ENCODE data around the gene BCR. TPM values are rescaled to one million over a fixed set of nuclear protein-coding genes. Genes with fewer than 3 reads are reported as not detected.
"Not testable (repeated sequence)": the region's sequence is repeated elsewhere in the genome, so short reads cannot be mapped to it uniquely, and the experiment has no call there.

BCR gene
- polyA plus RNA-seq, 4 donors: 31.9 to 63.5 (median 50.2) TPM

DNA sequence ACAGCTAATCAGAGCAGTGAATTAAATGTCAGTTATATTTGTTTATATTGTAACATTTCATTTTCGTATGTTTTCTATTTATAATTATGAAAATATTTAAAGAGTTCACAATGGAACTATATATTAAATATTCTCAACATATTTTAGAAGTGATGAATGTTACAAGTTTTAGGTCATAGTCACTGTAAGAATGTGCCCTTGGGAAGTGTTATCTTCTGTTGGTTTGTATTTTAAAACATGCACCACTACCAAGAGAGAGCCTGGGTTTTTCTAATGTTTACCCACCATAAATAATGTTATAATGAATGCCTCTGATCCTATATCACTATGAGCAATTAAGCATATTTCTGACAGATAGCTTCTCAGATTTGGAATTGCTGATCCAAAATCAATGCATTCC lies 171.0 kb downstream of the BCR start:
- DNase-seq (ENCODE audit: low read depth in 4 of 4, low spot score in 3 of 4): no peak

DNA sequence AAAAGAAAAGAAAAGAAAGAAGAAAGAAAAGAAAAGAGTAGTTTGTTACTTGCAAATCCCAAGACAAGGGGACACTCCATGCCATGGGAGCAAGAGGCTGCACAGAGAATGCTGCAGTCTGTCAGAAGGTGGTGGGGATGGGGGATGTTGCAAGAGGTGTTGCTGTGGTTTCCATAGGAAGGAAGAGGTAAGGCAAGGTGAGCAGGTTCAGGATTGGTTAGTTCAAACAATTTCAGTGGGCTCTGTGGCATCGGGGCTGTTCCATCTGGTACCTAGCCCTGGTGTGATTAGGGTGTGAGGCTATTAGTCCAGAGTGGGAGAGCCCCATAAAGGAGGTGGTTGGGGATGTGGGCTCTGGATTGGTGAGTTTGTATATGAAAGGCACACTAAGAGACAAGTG lies 172.7 kb downstream of the BCR start:
- no peak for DNase-seq (ENCODE audit: low read depth in 4 of 4, low spot score in 3 of 4)

DNA sequence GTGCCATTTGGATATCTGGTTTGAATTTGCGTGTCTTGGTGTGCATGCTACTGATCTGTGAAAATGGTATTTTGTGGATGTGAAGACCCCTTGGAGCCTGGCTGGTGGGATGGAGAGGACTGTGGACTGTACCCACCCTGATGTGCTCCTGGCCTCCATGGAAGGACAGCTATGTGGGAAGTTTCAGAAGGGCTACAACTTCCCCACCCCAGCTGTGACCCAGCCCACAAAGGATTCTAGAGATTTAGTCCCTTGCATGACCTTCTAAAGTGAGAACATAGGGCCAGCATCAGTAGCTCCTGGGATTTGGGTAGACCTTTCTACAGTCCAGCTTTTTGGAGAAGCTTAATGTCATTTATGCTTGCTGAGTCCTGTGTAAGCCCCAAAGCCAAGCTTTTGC lies 173.4 kb downstream of the BCR start:
- no peak for DNase-seq (ENCODE audit: low read depth in 4 of 4, low spot score in 3 of 4)

DNA sequence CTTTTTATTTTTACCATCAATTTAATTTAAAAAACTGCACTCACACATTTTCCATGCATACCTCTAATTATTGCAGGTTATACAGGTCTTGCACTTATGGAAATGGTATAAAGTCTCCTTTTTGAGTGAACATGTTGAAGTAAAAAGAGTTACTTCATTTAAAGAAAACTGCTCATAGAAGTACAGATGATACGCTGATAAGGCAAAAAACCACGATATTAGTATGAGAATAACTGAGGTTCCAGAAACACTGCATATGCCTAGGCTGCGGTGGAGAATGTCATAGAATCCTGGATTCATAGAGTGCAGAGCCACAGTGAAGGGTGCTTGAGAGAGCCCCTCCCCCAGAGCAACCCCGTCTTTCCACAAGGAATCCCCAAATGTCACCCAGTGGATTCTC lies 175.8 kb downstream of the BCR start:
- no peak for DNase-seq (ENCODE audit: low read depth in 4 of 4, low spot score in 3 of 4)

DNA sequence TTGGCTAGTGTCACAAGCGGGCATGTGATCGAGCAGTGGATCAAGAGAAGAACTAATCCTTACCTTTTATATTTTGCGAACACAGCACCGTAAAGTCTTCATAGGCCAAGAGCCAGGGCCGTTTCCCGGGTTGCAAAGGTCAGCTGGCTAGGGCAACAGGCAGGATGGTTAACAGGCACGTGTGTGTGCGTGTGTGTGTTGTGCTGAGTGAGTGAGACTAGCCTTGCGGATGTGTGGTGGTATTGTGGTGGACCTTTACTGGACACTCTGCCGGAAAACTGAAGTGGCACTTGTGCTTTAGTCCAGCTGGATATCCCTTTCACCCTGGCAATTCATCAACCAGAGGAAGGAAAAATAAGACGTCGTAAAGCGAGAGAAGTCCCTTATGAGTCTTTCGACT lies 176.7 kb downstream of the BCR start:
- no peak for DNase-seq (ENCODE audit: low read depth in 4 of 4, low spot score in 3 of 4)

DNA sequence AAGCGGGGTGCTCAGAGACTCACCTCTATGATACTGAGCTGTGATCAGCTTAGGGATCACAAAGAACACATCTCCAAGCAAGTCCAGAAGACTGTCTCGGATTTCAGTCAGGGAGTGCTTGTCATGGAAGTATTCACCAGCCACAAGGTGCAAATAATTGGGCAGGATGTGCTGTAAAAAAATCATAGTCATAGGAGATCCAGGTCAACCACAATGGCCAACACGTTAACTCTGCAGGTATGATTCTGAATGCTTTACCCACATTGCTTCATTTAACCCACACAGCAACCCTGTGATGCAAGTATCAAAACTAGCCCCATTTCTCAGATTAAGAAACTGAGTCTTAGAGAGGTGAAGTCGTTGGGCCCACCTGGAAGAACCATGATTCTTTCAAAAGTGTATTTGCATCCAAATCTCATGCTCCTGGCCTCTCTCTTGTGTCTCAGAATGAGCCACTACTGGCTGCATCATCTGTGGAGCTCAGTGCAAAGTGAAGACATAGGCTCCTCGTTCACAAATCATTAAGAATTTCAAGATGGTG lies 179.3 kb downstream of the BCR start:
- no peak for DNase-seq (ENCODE audit: low read depth in 4 of 4, low spot score in 3 of 4)

DNA sequence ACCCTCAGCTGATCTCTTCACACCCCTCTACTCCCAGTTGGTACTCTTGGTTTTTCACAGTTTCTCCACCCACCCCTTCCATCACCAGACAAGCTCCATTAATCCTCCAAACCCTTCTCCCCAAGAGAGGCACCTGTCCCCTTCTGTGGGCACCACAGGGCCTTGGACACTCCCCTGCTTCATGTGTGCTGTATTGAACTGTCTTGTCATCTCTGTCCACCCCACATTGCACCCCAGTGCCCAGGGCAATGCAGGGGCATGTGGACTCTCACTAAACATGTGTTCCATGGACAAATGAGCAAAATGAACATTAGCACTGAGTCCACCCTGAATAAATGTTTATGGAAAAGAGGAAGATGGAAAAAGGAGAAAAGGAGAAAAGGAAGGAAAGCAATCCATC lies 181.4 kb downstream of the BCR start:
- DNase-seq (ENCODE audit: low read depth in 4 of 4, low spot score in 3 of 4): no peak

DNA sequence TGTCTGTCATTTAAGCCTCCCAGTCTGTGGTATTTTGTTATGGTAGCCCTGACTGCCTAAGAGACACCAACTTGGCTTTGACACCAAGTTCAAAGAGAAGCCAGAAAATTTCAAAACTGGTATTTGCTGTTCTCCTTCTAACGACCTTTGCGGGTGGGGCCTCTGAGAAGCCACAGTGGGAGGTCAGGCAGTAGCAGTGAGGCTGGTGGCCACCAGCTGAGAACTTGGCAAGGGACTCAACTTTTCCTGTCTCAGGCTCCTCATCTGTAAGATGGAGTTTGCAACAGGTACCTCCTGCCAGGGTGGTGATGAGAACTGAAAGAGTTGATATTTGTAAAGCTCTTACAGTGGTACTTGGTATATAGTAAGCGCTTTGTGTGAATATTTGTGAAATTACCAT lies 183.4 kb downstream of the BCR start:
- no peak for DNase-seq (ENCODE audit: low read depth in 4 of 4, low spot score in 3 of 4)

DNA sequence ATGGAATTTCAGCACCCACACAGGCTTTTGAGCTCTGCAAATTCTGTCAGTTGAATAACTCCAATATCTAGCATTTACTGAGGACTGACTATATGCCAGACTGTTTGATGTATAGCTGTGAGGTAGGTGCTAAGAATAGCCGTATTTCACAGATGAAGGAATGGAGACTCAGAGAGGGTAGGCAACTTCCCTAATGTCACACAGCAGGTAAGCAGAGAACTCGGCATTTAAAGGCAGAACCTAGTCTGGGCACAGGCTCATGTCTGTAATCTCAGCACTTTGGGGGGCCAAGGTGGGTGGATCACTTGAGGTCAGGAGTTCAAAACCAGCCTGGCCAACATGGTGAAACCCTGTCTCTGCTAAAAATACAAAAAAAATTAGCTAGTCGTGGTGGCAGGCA lies 184.1 kb downstream of the BCR start:
- no peak for DNase-seq (ENCODE audit: low read depth in 4 of 4, low spot score in 3 of 4)

DNA sequence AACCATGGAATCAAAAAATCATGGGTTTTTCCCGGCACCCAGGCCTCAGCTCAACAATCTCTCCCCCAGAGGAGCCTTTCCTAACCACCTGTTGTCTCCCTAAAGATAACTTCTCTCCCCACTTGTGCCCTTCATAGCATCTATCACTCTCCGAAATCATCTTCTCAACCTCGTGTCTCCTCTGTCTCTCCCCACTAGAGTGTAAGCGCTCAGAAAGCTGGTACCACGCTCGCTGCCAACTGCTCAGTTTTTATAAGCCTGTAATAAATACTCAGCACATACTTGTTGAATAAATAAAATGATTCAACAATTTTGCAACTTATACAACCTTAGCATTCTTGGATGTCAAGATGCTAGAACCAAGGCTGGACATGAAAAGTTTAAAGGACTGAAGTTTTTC lies 185.2 kb downstream of the BCR start:
- DNase-seq (ENCODE audit: low read depth in 4 of 4, low spot score in 3 of 4): no peak

DNA sequence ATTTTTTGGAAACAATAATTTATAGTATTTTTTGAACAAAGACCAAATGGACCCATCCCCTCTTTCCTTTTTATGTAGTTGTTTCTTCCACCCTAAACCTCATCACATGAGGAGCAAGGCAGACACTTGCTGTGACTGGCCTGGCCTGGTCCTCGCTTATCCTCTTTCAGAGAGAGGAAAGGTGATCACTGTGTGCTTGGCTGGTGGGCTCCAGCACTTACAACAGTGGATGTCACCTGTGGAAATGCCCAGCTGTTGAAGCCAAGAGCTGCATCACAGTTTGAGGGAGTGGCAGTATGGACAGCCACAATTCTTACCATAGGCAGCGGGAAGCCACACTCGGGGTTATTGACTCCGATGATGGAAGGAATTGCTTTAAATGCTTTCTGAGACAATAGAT lies 185.7 kb downstream of the BCR start:
- no peak for DNase-seq (ENCODE audit: low read depth in 4 of 4, low spot score in 3 of 4)

DNA sequence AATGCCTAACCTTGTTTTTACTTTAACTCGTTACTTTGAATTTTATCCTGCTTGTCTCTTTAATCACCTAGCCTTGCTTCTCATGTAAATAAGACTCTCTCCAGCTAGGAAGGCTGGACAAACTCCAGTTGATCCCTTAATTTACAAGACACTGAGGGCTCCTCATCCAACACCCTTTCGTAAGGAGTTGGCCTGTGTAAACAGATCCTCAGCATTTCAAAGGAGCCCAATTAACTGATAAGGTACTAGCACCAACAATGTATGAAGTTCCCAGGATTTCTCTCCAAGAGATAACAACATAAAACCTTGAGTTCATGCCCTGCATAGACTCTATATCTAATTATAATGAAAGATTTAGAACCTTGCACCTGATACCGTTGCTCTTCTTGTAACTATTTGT lies 186.9 kb downstream of the BCR start:
- DNase-seq (ENCODE audit: low read depth in 4 of 4, low spot score in 3 of 4): not testable (repeated sequence)

Other genes with a start within 250 kb of the BCR start
- 1 to 10 TPM; 2.7 to 6.4 (median 4.9) TPM for gene GNAZ, start 110.0 kb upstream of the BCR start, polyA plus RNA-seq (ENCODE audit: insufficient read length in 4 of 4)
- 10 to 100 TPM in 1 of 4 donors, 1 to 10 TPM in 3; 4.6 to 10.1 (median 7.8) TPM for gene RSPH14, start 38.5 kb upstream of the BCR start, polyA plus RNA-seq (ENCODE audit: insufficient read length in 4 of 4)
- gene RAB36, start 35.0 kb upstream of the BCR start, polyA plus RNA-seq (ENCODE audit: insufficient read length in 4 of 4): 10 to 100 TPM in 3 of 4 donors, 1 to 10 TPM in 1; 6.8 to 18.0 (median 14.6) TPM

All from left renal pelvis (tissue), 4 donors.